Coronary artery (tissue), 2 donors: ENCODE measurements around the gene STK36.
A peak's percentile ranks its signal among the peaks of the same experiment; 100 is the strongest.

ENCODE experiments used
- DNase-seq: peaks from one replicate; pipeline ENCODE4 v3.0.0-alpha.2; 2017; ENCODE audit warnings: low spot score
- H3K27ac ChIP-seq, 2 donors: fragments of 200-600 bp; sonication (generic); one replicate each; pipeline ENCODE4 v1.5.1; 2016 to 2019
- H3K4me3 ChIP-seq: fragments of 200-600 bp; sonication (generic); 2 replicates; pipeline ENCODE4 v1.5.1; 2016; ENCODE audit warnings: mild to moderate bottlenecking, moderate library complexity
- CTCF ChIP-seq: fragments of 200-600 bp; sonication (generic); IDR thresholded peaks from one replicate; pipeline ENCODE4 v1.5.1; 2019; ENCODE audit warnings: antibody characterized with exemption

The STK36 gene

GRCh38 chr2:218722876-218723785 is 51.2 kb downstream of the STK36 start:
- TF ChIP-seq CTCF = no peak
- Histone ChIP-seq H3K27ac (no peak overlapping the region), H3K4me3 (no peak overlapping the region)
- no peak for DNase-seq

- no peak for TF ChIP-seq CTCF
- Histone ChIP-seq H3K27ac (no peak overlapping the region), H3K4me3 (no peak overlapping the region)
- DNase-seq = no peak
Measured at GRCh38 chr2:218726004-218726574, 54.2 kb downstream of the STK36 start.

- H3K27ac ChIP-seq = no peak overlapping the region
- no peak for DNase-seq
- no peak for TF ChIP-seq CTCF
- H3K4me3 ChIP-seq = no peak overlapping the region
Measured at GRCh38 chr2:218727502-218728165, 55.7 kb downstream of the STK36 start.

- Histone ChIP-seq H3K27ac (no peak overlapping the region), H3K4me3 (no peak overlapping the region)
- no peak for TF ChIP-seq CTCF
- no peak for DNase-seq
Measured at GRCh38 chr2:218729640-218730039, 57.8 kb downstream of the STK36 start.

GRCh38 chr2:218732052-218732760 is 60.3 kb downstream of the STK36 start:
- no peak for DNase-seq
- TF ChIP-seq CTCF = no peak
- Histone ChIP-seq H3K4me3 (peak overlapping the region; percentile 40), H3K27ac (peak overlapping the region; percentile 54 to 87)

GRCh38 chr2:218732761-218733158 is 60.9 kb downstream of the STK36 start:
- DNase-seq = no peak
- no peak for TF ChIP-seq CTCF
- Histone ChIP-seq H3K27ac (peak overlapping the region; percentile 54 to 87), H3K4me3 (no peak overlapping the region)
